Chondrocyte (in vitro differentiated cells): ENCODE data around the gene GREB1. TPM values are rescaled to one million over a fixed set of nuclear protein-coding genes. Genes with fewer than 3 reads are reported as not detected.

Experiments used
- DNase-seq: peaks from one replicate; pipeline ENCODE4 v3.0.0; 2021; ENCODE audit warnings: mixed read lengths, low spot score
- H3K27ac Mint-ChIP-seq: one replicate; pipeline ENCODE4 v1.8.0; 2021; ENCODE audit warnings: mild to moderate bottlenecking, moderate library complexity, mixed read lengths; ENCODE audit not compliant: unreplicated experiment
- H3K27me3 Mint-ChIP-seq: 2 replicates; pipeline ENCODE4 v1.8.0; 2021; ENCODE audit warnings: low read depth, mixed read lengths
- H3K36me3 Mint-ChIP-seq: 2 replicates; pipeline ENCODE4 v1.8.0; 2021; ENCODE audit warnings: low read depth, mixed read lengths
- H3K4me1 Mint-ChIP-seq: 2 replicates; pipeline ENCODE4 v1.8.0; 2021; ENCODE audit warnings: low read depth, mild to moderate bottlenecking, mixed read lengths
- H3K4me3 Mint-ChIP-seq: one replicate; pipeline ENCODE4 v1.8.0; 2021; ENCODE audit warnings: mild to moderate bottlenecking, moderate library complexity, mixed read lengths; ENCODE audit not compliant: unreplicated experiment
- H3K9me3 Mint-ChIP-seq: 2 replicates; pipeline ENCODE4 v1.8.0; 2021; ENCODE audit warnings: low read depth, mixed read lengths
- total RNA-seq: library from RNA; stranded (reverse); gene quantifications from 3 replicates; pipeline ENCODE4 v1.2.1, GENCODE V29; 2021
- TF ChIP-seq, protein P1 (sequence below): fragments of 200-600 bp; sonication (generic); IDR thresholded peaks from 2 replicates; pipeline ENCODE4 v1.5.0; 2021; ENCODE audit warnings: antibody characterized with exemption, mild to moderate bottlenecking, moderate library complexity

The GREB1 gene
- total RNA-seq, 1 donor from 2014 or later, result 0.52 TPM

DNA sequence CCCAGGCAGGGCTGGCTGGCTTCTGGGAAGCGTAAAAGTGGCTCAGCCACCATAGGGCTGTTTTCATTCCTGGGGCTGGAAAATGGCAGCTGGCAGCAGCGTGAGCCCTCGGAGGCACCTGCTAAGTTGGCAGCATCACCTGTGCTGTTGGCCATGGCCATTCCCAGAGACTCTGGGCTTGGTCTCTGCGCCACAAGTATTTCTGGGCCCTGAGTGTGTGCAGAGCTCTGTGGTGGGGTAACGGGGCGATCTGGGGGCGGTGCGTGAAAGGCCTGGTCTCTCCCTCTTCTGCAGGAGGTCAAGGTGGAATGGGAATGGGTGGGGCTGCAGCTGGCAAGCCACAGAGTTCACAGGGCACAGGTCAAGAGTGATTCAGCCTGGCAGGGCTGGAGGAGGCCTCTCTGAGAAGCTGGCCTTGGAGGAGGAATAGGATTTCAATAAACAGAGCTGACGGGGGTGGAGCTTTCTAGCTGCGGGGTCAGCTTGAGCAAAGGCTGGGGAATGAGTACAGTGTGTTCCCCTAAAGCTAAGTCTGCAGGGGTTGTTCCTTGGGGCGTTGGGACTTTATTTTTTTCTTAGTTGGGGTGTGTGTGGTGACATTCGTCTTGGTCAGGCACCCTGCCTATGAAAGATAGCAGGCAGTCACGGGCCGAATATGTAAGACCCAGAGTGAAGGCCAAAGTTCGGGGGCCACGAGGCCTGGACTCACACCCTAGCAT, 146.5 kb downstream of the GREB1 start:
- TF ChIP-seq, protein P1, sequence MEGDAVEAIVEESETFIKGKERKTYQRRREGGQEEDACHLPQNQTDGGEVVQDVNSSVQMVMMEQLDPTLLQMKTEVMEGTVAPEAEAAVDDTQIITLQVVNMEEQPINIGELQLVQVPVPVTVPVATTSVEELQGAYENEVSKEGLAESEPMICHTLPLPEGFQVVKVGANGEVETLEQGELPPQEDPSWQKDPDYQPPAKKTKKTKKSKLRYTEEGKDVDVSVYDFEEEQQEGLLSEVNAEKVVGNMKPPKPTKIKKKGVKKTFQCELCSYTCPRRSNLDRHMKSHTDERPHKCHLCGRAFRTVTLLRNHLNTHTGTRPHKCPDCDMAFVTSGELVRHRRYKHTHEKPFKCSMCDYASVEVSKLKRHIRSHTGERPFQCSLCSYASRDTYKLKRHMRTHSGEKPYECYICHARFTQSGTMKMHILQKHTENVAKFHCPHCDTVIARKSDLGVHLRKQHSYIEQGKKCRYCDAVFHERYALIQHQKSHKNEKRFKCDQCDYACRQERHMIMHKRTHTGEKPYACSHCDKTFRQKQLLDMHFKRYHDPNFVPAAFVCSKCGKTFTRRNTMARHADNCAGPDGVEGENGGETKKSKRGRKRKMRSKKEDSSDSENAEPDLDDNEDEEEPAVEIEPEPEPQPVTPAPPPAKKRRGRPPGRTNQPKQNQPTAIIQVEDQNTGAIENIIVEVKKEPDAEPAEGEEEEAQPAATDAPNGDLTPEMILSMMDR, result no peak
- Mint-ChIP-seq H3K4me1 (peaks cover 16% of the 10 kb centered on the region), H3K27ac (no peak overlapping the region), H3K36me3 (peaks cover 3% of the 10 kb centered on the region), H3K27me3 (peaks cover 44% of the 10 kb centered on the region), H3K4me3 (no peak overlapping the region), H3K9me3 (no peaks in the 10 kb centered on the region)
- DNase-seq, result no peak

DNA sequence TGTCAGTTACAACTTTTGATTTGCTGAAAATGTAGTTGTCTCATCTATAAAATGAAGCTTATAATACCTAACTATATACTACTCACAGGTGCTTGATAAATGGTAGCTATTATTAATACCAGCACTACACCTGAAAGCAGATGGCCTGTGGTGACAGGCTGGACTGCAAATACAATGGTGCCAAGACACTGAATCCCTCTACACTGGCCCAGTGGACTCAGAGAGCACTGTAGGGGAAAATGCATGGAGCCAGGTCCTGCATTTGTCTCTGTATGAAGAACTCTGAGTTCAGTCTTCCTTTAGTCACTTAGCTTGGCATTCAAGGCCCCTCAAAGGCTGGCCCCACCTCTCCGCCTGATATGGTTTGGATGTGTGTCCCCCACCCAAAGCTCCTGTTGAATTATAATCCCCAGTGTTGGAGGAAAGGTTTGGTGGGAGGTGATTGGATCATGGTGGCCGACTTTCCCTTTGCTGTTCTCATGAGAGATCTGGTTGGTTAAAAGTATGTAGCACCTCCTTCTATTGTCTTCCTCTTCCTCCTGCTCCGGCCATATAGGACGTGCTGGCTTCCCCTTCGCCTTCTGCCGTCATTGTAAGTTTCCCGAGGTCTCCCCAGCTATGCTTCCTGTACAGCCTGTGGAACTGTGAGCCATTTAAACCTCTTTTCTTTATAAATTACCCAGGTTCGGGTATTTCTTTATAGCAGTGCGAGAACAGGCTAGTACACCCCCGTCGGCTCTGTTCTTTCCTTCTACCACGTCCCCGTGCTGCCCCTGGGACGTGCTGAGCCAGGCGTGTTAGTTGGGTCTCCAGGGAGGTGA, 147.3 kb downstream of the GREB1 start:
- Mint-ChIP-seq H3K27ac (no peak overlapping the region), H3K4me3 (no peak overlapping the region), H3K4me1 (peaks cover 14% of the 10 kb centered on the region), H3K27me3 (peaks cover 47% of the 10 kb centered on the region), H3K36me3 (peaks cover 2% of the 10 kb centered on the region), H3K9me3 (no peaks in the 10 kb centered on the region)
- no peak for DNase-seq
- TF ChIP-seq, protein P1, result no peak

DNA sequence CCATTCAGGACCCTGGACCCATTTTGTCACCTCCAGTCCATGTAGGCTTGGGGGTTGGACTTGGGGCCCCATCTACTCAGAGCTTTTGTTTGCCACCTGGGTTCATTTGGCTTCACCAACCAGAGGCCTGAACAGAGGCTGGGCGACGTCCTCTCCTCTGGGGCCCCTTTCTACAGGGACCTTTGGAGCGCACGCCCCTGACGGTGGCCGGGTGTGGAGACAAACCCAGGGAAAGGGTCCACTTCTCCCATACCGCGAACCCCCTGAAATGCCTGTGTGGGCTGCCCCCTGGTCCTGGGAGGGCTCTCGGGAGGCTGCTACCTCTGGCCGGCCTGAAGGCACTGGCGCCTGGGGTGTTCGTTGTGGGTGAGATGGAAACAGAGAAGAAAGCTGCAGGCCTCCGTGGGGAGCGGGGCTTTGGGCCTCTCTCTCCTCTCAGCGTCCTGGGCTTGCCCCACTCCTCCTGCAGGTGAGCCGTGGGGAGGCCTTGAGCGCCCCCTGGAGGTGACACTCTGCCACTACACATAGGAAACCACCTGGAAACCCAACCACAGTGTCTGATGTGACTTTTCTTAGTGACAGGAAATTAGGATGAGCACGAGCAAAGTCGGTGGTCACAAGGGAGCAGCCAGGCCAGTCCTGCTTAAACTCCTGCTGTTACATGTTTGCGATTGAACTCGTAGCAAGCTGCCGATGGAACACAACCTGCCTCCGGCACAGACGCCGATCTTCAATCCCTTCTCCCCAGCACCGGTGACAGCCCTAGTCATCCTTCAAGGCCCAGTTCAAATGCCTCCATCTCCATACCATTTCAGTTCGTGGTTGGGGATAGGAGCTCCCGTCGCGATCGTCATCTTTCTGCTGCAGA, 148.1 kb downstream of the GREB1 start:
- H3K36me3 Mint-ChIP-seq, result peaks cover 2% of the 10 kb centered on the region
- peaks cover 50% of the 10 kb centered on the region for H3K27me3 Mint-ChIP-seq
- no peak overlapping the region for H3K27ac Mint-ChIP-seq
- TF ChIP-seq, protein P1, result peak; percentile 85
- no peaks in the 10 kb centered on the region for H3K9me3 Mint-ChIP-seq
- no peak for DNase-seq
- no peak overlapping the region for H3K4me3 Mint-ChIP-seq
- peaks cover 10% of the 10 kb centered on the region for H3K4me1 Mint-ChIP-seq

DNA sequence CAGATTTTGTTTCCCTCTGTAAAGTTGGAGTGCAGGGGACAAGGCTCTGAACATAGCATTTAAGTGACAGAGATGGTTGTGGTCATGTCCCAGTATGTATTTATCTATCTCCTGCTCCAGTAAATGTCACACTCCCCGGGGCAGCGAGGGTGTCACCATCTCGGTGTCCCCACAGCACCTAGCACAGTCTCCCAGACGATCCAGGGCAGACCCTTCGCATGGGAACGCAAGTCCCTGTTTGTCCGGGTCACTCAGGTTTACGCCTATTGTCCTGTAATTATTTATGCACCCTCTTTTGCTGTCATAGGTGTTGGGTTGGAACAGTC, 148.7 kb downstream of the GREB1 start:
- peaks cover 2% of the 10 kb centered on the region for H3K36me3 Mint-ChIP-seq
- peaks cover 48% of the 10 kb centered on the region for H3K27me3 Mint-ChIP-seq
- H3K4me1 Mint-ChIP-seq, result peaks cover 10% of the 10 kb centered on the region
- H3K27ac Mint-ChIP-seq, result no peak overlapping the region
- H3K4me3 Mint-ChIP-seq, result no peak overlapping the region
- TF ChIP-seq, protein P1, result no peak
- no peak for DNase-seq
- H3K9me3 Mint-ChIP-seq, result no peaks in the 10 kb centered on the region

DNA sequence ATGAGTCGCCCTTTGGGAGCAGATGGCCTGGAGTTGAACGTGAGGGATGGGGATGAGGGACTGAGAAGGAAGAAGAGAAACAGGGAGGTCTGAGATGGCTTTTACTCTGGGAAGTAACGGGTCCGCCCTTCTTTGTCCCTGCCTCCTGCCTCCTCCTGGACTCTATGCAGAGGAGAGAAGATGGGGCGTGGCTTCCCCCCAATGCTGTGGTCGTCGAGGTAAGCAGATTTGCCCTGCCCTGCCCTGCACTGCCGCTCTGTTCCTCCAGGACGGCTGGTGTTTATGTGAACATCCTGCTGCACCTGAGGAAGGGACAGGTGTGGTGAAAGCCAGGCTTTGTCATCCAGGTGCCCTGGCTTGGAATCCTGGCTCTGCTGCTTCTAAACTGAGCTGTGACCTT, 149.6 kb downstream of the GREB1 start:
- Mint-ChIP-seq H3K36me3 (peaks cover 2% of the 10 kb centered on the region), H3K4me1 (peaks cover 17% of the 10 kb centered on the region), H3K27me3 (peaks cover 38% of the 10 kb centered on the region), H3K9me3 (no peaks in the 10 kb centered on the region), H3K27ac (no peak overlapping the region), H3K4me3 (no peak overlapping the region)
- no peak for DNase-seq
- TF ChIP-seq, protein P1, result no peak
